T-helper 17 cell (primary cell): Measurements from ENCODE around the gene RIN3. TPM values are rescaled to one million over a fixed set of nuclear protein-coding genes. Genes with fewer than 3 reads are reported as not detected.
"Not testable (repeated sequence)": the region's sequence is repeated elsewhere in the genome, so short reads cannot be mapped to it uniquely, and the experiment has no call there.

Source experiments
- ATAC-seq: fragments of 150-1000 bp; cut with Tn5 transposase; 2 replicates; pipeline ENCODE4 v1.10.0; 2021; ENCODE audit warnings: mild to moderate bottlenecking, moderate library complexity
- DNase-seq, 3 donors: peaks; one replicate each; pipeline versions ENCODE4 v3.0.0 to v3.0.0-alpha.2; 2020 to 2021
- H3K9me3 ChIP-seq: one replicate; pipeline ENCODE4 v1.7.0; 2013; ENCODE audit warnings: low read length, mild to moderate bottlenecking; ENCODE audit not compliant: control insufficient read depth, poor library complexity, severe bottlenecking
- H3K27ac Mint-ChIP-seq: one replicate; pipeline ENCODE4 v1.8.0; 2022; ENCODE audit warnings: mild to moderate bottlenecking, moderate library complexity, mixed read lengths
- H3K27me3 Mint-ChIP-seq: one replicate; pipeline ENCODE4 v1.8.0; 2022; ENCODE audit warnings: mixed read lengths
- H3K36me3 Mint-ChIP-seq: one replicate; pipeline ENCODE4 v1.8.0; 2022; ENCODE audit warnings: low read depth, mixed read lengths
- H3K4me1 Mint-ChIP-seq: one replicate; pipeline ENCODE4 v1.8.0; 2022; ENCODE audit warnings: mild to moderate bottlenecking, mixed read lengths
- H3K4me3 Mint-ChIP-seq: one replicate; pipeline ENCODE4 v1.8.0; 2022; ENCODE audit warnings: mild to moderate bottlenecking, moderate library complexity, mixed read lengths
- total RNA-seq, 4 donors: library from RNA in 2 of 4; stranded (reverse) in 2 of 4; gene quantifications; one replicate each; pipeline ENCODE4 v1.2.3 and lab custom pipeline; 2022 to 2026

Gene RIN3
- total RNA-seq, 2 donors from 2014 or later: 49.3 to 70.0 TPM

DNA sequence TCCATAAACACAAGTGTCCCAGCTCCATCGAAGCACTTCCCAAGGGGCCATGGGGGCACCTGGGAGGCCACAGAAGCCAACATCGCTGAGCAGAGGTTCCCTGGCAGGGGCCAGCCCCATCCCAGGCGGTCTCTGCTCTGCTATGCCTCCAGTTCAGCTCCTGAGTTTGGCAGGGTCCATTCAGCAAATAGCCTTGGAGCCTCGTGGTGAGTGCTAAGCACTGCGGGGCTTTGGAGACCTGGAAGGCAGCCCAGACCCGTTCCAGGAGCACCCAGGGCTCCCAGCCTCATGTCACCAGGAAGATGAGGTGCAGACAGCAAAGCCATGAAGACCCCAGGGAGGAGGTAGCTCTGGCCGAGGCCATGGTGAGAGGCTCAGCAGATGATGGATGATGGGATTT, 125.3 kb downstream of the RIN3 start:
- Mint-ChIP-seq H3K4me3 (no peak overlapping the region), H3K4me1 (peaks cover 8% of the 10 kb centered on the region), H3K36me3 (peaks cover 2% of the 10 kb centered on the region), H3K27me3 (no peaks in the 10 kb centered on the region), H3K27ac (peak overlapping the region; percentile 11)
- ATAC-seq: no peak
- no peak for DNase-seq
- no peaks in the 10 kb centered on the region for H3K9me3 ChIP-seq

DNA sequence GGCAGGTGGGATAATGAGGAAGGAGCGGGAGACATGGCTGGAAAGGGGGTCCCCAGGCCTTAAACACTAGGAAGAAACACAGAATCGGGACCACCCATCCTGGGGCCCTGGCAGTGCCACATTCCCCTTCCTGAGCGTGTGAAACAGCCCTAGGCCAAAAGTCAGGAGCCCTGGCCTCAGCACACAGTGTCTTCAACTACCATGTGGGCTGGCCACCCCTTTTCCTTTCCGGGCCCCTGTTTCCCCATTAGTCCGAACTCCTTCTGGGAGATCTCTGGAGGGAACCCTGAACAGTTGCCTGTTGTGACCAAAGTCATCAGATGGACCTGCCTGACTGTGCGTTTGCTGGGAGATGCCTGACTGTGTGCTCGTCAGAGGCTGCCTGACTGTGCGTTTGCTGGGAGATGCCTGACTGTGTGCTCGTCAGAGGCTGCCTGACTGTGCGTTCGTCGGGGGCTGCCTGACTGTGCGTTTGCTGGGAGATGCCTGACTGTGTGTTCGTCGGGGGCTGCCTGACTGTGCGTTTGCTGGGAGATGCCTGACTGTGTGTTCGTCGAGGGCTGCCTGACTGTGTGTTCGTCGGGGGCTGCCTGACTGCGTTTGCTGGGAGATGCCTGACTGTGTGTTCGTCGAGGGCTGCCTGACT, 126.0 kb downstream of the RIN3 start:
- not testable (repeated sequence) for DNase-seq, ATAC-seq, H3K36me3 Mint-ChIP-seq, H3K9me3 ChIP-seq, H3K4me1 Mint-ChIP-seq, H3K27me3 Mint-ChIP-seq, H3K4me3 Mint-ChIP-seq
- H3K27ac Mint-ChIP-seq: peak overlapping the region; percentile 16

DNA sequence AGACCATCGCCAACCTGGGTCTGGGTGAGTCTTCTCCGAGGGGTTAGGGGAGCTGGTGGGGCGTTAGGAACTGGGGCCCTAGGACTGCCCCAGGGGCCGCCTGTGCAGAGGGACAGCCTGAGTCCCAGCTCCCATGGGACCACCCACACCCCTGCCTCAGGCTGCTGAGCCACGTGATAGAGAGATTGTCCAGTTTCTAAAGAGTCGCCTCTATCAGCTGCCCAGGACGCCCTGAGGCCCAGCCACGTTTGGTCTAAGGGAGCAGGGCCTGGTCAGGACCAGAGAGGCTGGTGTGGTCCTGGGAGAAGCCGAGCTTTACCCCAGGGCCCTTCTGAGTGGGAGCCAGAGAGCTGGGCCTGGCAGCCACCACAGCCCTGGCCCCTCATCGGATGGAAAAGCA, 127.7 kb downstream of the RIN3 start:
- DNase-seq (no peak), ATAC-seq (no peak)
- no peak overlapping the region for H3K4me3 Mint-ChIP-seq
- H3K4me1 Mint-ChIP-seq: peaks cover 9% of the 10 kb centered on the region
- no peaks in the 10 kb centered on the region for H3K27me3 Mint-ChIP-seq
- H3K9me3 ChIP-seq: no peaks in the 10 kb centered on the region
- no peaks in the 10 kb centered on the region for H3K36me3 Mint-ChIP-seq
- no peak overlapping the region for H3K27ac Mint-ChIP-seq

DNA sequence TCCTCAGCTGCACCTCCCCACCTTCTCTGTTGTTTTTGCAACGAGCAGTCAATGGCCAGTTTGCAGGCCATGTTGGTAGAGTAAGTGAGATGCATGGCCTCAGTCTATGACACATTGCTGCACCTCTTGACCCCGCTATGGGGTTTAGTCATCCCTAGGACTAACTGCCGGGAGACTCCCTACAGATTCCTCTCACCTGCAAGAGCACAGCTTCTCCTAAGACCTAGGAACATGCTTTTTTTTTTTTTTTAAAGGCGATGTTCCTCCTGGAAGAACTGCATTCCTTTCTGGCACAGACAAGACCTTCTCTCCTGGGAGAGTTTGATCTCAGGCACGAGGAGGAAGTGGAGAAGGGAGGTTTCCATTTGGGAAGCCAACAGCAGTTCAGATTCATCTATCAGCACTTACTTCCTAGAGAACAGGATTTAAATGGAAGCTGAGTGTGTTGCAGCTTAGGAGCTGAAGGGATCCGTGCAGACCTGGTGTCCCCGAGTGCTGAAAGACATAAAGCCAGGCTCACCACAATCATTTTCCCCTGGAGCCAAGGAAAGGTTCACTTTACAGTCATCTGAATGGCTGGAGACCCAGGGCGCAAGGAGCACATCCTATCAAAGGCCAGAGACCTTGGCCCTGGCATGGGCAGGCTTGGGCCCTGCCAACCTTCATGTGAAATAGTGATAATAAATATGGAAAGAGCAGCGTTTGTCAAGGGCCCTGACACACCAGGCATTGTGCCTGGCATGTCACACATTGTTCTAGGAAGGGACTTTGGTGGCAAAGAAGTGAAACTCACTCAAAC, 130.8 kb downstream of the RIN3 start:
- ATAC-seq (no peak), DNase-seq (no peak)
- Mint-ChIP-seq H3K27ac (peak overlapping the region; percentile 14), H3K27me3 (no peaks in the 10 kb centered on the region), H3K36me3 (no peaks in the 10 kb centered on the region), H3K4me3 (no peak overlapping the region), H3K4me1 (peaks cover 24% of the 10 kb centered on the region)
- H3K9me3 ChIP-seq: no peaks in the 10 kb centered on the region

DNA sequence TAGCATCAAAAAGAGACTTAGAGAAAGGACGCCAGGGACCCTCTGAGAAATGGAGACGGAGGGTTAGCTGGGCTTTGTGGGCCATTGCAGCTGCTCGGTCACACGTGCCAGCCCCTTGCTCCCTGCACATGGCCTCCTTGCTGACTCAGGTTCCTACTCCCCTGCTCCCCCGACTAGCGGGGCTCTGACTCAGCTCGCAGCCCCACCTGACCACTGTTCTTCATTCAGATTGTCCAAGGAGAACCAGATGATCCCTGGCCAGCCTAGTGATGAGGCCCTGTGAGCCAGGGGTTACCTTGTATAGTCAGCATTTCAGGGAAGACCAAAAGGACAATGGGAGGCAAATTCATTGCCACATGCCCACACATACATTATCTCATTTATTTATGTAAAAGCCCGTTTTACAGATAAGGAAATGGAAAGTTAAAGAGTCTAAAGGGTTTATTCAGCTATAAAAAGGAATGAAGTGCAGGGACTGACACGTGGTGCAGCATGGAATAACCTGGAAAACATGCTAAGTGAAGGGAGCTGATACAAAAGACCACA, 131.5 kb downstream of the RIN3 start:
- Mint-ChIP-seq H3K4me1 (peaks cover 28% of the 10 kb centered on the region), H3K27me3 (no peaks in the 10 kb centered on the region), H3K4me3 (no peak overlapping the region), H3K36me3 (no peaks in the 10 kb centered on the region), H3K27ac (peak overlapping the region; percentile 14)
- no peaks in the 10 kb centered on the region for H3K9me3 ChIP-seq
- ATAC-seq (no peak), DNase-seq (no peak)

DNA sequence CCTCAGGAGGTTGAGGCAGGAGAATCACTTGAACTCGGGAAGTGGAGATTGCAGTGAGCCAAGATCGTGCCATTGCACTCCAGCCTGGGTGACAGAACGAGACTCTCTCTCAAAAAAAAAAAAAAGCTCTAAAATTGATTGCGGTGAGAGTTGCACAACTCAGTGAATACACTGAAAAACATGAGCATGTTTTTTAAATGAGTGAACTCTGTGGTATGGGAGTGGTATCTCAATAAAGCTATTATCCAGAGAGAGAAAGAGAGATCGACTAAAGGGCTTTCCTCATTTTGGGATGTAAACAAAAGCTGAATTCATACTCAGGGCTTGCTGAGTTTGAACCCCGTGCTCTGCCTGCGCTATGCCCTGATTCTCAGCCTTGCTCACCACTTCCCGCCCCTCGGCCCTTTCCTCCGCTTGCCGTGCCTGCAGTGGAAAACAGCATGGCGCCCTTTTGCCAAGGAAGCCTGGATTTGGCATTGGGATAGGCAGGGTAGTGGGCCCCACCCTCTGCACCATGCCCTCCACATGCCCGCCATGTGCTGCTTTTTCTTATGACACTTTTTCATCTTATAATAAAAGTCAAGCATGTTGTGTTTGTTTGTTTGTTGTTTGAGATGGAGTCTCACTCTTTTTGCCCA, 132.4 kb downstream of the RIN3 start:
- DNase-seq (no peak), ATAC-seq (no peak)
- H3K4me3 Mint-ChIP-seq: peak overlapping the region; percentile 69
- H3K4me1 Mint-ChIP-seq: peaks cover 33% of the 10 kb centered on the region
- no peaks in the 10 kb centered on the region for H3K27me3 Mint-ChIP-seq
- no peaks in the 10 kb centered on the region for H3K9me3 ChIP-seq
- no peaks in the 10 kb centered on the region for H3K36me3 Mint-ChIP-seq
- peak overlapping the region; percentile 99 for H3K27ac Mint-ChIP-seq

DNA sequence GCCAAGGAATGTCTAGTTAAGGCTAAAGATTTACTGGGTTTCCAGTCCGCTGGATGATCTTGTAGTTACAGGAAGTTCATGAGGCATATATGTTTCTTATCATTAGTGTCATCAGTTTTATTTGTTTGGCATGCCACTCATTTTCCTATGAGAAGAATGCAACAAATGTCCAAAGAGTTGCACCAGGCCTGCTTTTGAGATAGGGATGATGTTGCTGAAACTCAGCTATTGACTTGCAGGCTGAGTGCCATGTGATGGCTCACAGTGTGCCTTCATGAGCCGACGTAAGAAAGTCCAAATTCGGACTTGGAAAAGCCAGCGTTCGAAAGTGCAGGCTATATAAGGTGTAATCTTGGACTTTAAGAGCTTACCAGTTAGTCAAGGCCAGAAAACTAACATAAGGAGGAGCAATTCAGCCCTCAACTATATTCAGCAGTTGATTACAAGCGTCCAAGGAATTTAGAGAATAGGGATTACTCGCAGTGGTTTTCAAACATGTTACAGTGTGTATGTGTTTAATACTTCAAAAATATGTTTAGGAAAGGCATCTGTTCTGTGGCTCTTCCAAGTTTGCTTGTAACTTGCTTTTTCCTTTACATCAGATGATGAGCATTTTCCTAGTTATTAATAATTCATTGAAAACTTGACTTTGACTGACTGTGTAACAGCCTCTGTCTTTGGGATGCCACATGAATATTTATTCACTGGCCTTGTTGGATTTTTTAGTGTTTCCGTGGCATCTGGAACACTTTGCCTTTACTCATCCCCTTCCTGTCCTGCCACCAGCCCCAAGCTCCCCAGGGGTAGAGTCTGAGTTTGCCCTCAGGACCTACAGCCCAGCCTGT, 133.6 kb downstream of the RIN3 start:
- no peaks in the 10 kb centered on the region for H3K27me3 Mint-ChIP-seq
- H3K4me1 Mint-ChIP-seq: peaks cover 38% of the 10 kb centered on the region
- H3K4me3 Mint-ChIP-seq: peak overlapping the region; percentile 69
- DNase-seq: no peak
- H3K27ac Mint-ChIP-seq: peak overlapping the region; percentile 99
- H3K9me3 ChIP-seq: no peaks in the 10 kb centered on the region
- no peaks in the 10 kb centered on the region for H3K36me3 Mint-ChIP-seq
- ATAC-seq: no peak

DNA sequence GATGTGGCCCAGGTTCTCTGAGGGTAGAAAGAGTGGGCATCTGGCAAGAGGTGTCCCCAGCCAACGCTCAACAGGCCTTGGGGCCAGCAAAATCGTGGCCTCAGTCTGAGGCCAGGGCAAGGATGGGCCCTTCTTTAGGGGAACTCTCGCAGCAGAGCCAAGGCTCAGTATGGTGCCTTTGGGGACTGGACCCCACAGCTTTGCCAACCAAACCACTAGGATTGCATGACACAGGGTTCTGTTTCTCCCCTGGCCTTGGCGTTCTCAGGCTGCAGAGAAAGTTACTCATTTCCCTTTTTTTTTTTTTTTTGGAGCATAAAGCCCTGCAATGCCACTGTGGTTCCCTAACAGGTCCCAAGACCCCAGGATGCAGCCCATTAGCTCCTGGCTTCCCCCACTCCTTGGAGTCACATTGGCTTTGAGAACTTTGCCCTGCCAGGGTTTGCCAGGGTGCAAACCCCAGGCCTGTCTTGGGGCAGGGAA, 134.3 kb downstream of the RIN3 start:
- H3K4me1 Mint-ChIP-seq: peaks cover 38% of the 10 kb centered on the region
- no peaks in the 10 kb centered on the region for H3K36me3 Mint-ChIP-seq
- DNase-seq: no peak
- H3K27ac Mint-ChIP-seq: peak overlapping the region; percentile 99
- H3K9me3 ChIP-seq: no peaks in the 10 kb centered on the region
- H3K27me3 Mint-ChIP-seq: no peaks in the 10 kb centered on the region
- no peak for ATAC-seq
- H3K4me3 Mint-ChIP-seq: no peak overlapping the region

DNA sequence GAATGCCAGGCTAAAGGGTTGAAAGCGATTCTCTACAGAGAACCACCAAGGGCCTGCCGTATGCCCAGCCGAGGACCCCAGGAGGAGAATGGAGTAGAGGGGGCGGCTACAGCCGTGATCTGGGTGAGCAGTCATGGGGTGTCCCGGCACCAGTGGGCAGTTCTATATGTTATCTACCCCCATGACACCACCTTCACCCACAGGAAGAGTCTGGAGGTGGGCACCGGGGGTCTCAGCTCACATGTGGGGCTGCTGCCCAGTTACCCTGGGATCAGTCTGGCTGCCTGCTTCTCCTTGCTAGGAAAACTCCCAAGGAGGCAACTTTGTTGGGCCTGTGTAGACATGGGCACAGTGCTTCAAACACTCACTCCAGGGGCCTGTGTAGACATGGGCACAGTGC, 135.5 kb downstream of the RIN3 start:
- no peaks in the 10 kb centered on the region for H3K27me3 Mint-ChIP-seq
- H3K36me3 Mint-ChIP-seq: peaks cover 4% of the 10 kb centered on the region
- DNase-seq (no peak), ATAC-seq (no peak)
- H3K9me3 ChIP-seq: no peaks in the 10 kb centered on the region
- peak overlapping the region; percentile 99 for H3K27ac Mint-ChIP-seq
- H3K4me3 Mint-ChIP-seq: peak overlapping the region; percentile 7
- peaks cover 45% of the 10 kb centered on the region for H3K4me1 Mint-ChIP-seq

DNA sequence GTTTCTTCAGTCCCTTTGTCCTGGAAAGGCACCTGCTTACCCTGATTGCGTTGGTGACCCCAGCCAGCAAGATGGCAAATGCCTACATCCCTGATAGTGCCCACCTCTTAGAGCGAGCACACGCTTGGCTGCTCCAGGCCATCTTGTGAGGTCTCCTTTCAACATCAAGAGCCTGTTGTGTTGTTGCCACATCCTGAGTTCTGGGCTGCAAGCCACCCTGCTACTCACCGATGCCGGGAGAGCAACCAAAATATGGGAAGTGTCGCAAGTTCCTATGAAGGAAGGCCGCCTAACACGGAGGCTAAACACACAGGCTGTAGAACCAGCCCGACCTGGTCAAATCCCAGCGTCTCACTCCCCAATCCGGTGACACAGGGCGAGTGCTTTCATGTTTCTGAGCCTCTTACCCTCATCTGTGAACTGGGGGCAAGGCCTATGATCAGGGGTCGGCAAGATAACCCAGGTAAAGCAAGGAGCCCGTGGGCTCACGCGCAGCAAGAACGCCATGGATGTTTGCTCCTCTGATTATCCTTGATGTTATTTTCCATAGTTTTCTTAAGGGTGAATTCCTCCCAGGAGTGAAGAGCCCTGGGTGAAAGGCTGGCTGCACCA, 136.5 kb downstream of the RIN3 start:
- Mint-ChIP-seq H3K4me3 (peak overlapping the region; percentile 96), H3K4me1 (peaks cover 51% of the 10 kb centered on the region), H3K36me3 (peaks cover 4% of the 10 kb centered on the region), H3K27me3 (no peaks in the 10 kb centered on the region), H3K27ac (peak overlapping the region; percentile 99)
- H3K9me3 ChIP-seq: no peaks in the 10 kb centered on the region
- DNase-seq: no peak
- ATAC-seq: no peak

DNA sequence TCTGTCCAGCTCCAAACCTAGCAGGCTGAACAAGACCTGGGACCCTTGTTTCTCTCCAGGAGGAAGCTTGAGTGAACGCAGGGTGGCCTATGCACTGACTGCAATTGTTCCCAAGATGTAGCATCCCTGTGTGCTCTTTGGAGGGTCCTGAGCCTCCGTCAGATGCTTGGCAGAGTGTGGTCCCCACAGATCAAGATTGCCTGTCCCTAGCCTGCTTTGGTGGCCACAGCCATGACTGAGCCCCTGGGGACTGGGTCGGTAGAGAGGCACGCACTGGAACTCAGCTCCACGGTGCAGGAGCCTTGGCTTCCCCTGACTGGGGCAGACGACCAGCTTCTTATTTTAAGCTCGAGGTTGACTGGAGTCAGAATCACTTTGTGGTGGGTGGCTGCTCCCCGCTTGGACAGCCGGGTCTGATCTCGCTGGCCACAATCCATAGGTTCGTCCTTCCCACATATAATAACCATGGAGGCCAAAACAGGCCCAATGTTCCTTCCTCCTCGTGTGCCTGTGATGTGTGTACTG, 137.1 kb downstream of the RIN3 start:
- Mint-ChIP-seq H3K4me1 (peaks cover 57% of the 10 kb centered on the region), H3K27ac (peak overlapping the region; percentile 99), H3K36me3 (peaks cover 8% of the 10 kb centered on the region), H3K27me3 (no peaks in the 10 kb centered on the region), H3K4me3 (peak overlapping the region; percentile 96)
- DNase-seq: no peak
- H3K9me3 ChIP-seq: no peaks in the 10 kb centered on the region
- ATAC-seq: no peak

DNA sequence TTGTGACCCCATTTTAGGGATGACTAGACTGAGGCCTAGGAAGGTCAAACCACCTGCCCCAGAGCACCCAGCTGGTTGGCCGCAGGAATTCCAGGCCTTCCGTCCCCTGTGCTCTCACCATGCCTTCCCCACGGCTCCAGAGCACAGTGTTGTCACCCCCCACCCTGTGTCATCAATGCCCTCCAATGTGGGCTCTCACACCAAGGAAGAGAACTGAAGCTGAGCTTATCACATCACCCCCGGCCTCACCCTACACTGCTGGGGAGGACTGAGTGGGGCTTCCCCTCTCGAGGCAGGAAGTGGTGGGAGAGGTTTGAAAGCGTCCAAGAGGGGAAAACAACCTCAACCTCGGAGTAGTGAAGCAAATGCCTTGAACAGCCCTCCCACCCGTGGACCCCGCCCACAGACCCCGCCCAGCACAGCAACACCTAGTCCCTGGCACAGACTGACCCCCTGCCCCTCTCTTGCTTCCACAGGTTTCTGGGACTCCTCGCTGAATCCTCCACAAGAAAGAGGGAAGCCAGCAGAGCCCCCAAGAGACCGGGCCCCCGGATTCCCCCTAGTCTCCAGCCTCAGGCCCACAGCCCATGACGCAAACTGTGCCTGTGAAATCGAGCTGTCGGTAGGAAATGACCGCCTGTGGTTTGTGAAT, 137.7 kb downstream of the RIN3 start:
- H3K4me3 Mint-ChIP-seq: peak overlapping the region; percentile 96
- DNase-seq (peak; percentile 45 to 66 (median 66)), ATAC-seq (peak; percentile 91)
- peaks cover 13% of the 10 kb centered on the region for H3K36me3 Mint-ChIP-seq
- no peaks in the 10 kb centered on the region for H3K9me3 ChIP-seq
- no peaks in the 10 kb centered on the region for H3K27me3 Mint-ChIP-seq
- H3K4me1 Mint-ChIP-seq: peaks cover 60% of the 10 kb centered on the region
- H3K27ac Mint-ChIP-seq: peak overlapping the region; percentile 99
